HepG2 (cell line): ENCODE results near the gene COMT. TPM values are rescaled to one million over a fixed set of nuclear protein-coding genes. Genes with fewer than 3 reads are reported as not detected.

ENCODE experiments used
- CEBPG ChIP-seq: IDR thresholded peaks from 2 replicates; pipeline ENCODE4 v1.6.1; 2016
- CHD4 ChIP-seq: fragments of 200-600 bp; sonication (generic); IDR thresholded peaks from 2 replicates; pipeline ENCODE4 v1.7.0; 2017; ENCODE audit warnings: mild to moderate bottlenecking, low read length, borderline replicate concordance
- DR1 ChIP-seq: sonication (generic); formaldehyde crosslinking; IDR thresholded peaks from 2 replicates; pipeline ENCODE4 v1.8.0; 2021; ENCODE audit warnings: mild to moderate bottlenecking, missing genetic modification reagents, inconsistent platforms
- FOXJ3 ChIP-seq: sonication (generic); formaldehyde crosslinking; IDR thresholded peaks from 2 replicates; pipeline ENCODE4 v1.4.0; 2020; ENCODE audit warnings: missing genetic modification reagents, mild to moderate bottlenecking, borderline replicate concordance
- GTF3A ChIP-seq: sonication (generic); formaldehyde crosslinking; conservative IDR thresholded peaks from 2 replicates; pipeline ENCODE4 v1.4.0; 2020; ENCODE audit warnings: mild to moderate bottlenecking, missing genetic modification reagents
- NFIB ChIP-seq: sonication (generic); formaldehyde crosslinking; IDR thresholded peaks from 2 replicates; pipeline ENCODE4 v1.9.0; 2021; ENCODE audit warnings: missing genetic modification reagents, mild to moderate bottlenecking, borderline replicate concordance
- REPIN1 ChIP-seq: sonication (generic); formaldehyde crosslinking; IDR thresholded peaks from 2 replicates; pipeline ENCODE4 v1.8.0; 2022; ENCODE audit warnings: missing genetic modification reagents, low read depth, mild to moderate bottlenecking, borderline replicate concordance
- ZMAT3 ChIP-seq: sonication (generic); formaldehyde crosslinking; conservative IDR thresholded peaks from 2 replicates; pipeline ENCODE4 v1.7.0; 2021; ENCODE audit warnings: missing genetic modification reagents
- ZMYM2 ChIP-seq: sonication (generic); formaldehyde crosslinking; IDR thresholded peaks from 2 replicates; pipeline ENCODE4 v1.8.0; 2022; ENCODE audit warnings: mild to moderate bottlenecking, missing genetic modification reagents
- ZNF256 ChIP-seq: sonication (generic); formaldehyde crosslinking; conservative IDR thresholded peaks from 2 replicates; pipeline ENCODE4 v1.4.0; 2020; ENCODE audit warnings: missing genetic modification reagents
- ZNF317 ChIP-seq: sonication (generic); formaldehyde crosslinking; IDR thresholded peaks from 2 replicates; pipeline ENCODE4 v1.5.0; 2020; ENCODE audit warnings: mild to moderate bottlenecking, missing genetic modification reagents
- ZNF382 ChIP-seq: sonication (generic); formaldehyde crosslinking; IDR thresholded peaks from 2 replicates; pipeline ENCODE4 v1.5.0; 2020; ENCODE audit warnings: missing genetic modification reagents, mild to moderate bottlenecking, borderline replicate concordance
- ZNF446 ChIP-seq: sonication (generic); formaldehyde crosslinking; IDR thresholded peaks from 2 replicates; pipeline ENCODE4 v1.5.0; 2020; ENCODE audit warnings: mild to moderate bottlenecking, missing genetic modification reagents
- ZNF672 ChIP-seq: sonication (generic); formaldehyde crosslinking; IDR thresholded peaks from 2 replicates; pipeline ENCODE4 v1.8.1; 2022; ENCODE audit warnings: missing genetic modification reagents
- ZNF709 ChIP-seq: sonication (generic); formaldehyde crosslinking; IDR thresholded peaks from 2 replicates; pipeline ENCODE4 v1.5.0; 2020; ENCODE audit warnings: mild to moderate bottlenecking, missing genetic modification reagents
- polyA plus RNA-seq, 8 experiments: library from polyadenylated mRNA; depleted of rRNA in 3 of 8; stranded (reverse) in 7 of 8; unstranded in 1 of 8; fragments of >200 nt; fragmentation: Illumina TruSeq in 4 of 8; extraction: Trizol in 4 of 8; gene quantifications; 2 replicates each; pipeline versions ENCODE4 v1.2.1 to v1.2.3, GENCODE V29; 2011 to 2016; ENCODE audit warnings: low read depth in 4 of 8, missing spikeins in 1 of 8, mixed read lengths in 1 of 8; ENCODE audit not compliant: insufficient read depth in 1 of 8
- total RNA-seq, 5 experiments: library from RNA; depleted of rRNA; stranded (reverse); fragments of >200 nt; fragmentation: Illumina TruSeq; extraction: Trizol; gene quantifications; 2 replicates each; pipeline ENCODE4 v1.2.3, GENCODE V29; 2016; ENCODE audit warnings: low read depth in 1 of 5
- TF ChIP-seq, protein P1 (sequence below), 2 experiments: sonication (generic) in 1 of 2; formaldehyde crosslinking in 1 of 2; IDR thresholded peaks; 2 replicates each; pipeline versions ENCODE4 v1.6.1 to v1.9.0; 2014 to 2022; ENCODE audit warnings: antibody characterized with exemption in 1 of 2, borderline replicate concordance in 1 of 2, inconsistent platforms in 1 of 2, low read depth in 1 of 2, missing genetic modification reagents in 1 of 2
- TF ChIP-seq, protein P2 (sequence below): sonication (generic); formaldehyde crosslinking; IDR thresholded peaks from 2 replicates; pipeline ENCODE4 v1.5.0; 2020; ENCODE audit warnings: missing genetic modification reagents
- TF ChIP-seq, protein P3 (sequence below): conservative IDR thresholded peaks from 2 replicates; pipeline ENCODE4 v1.6.1; 2018; ENCODE audit warnings: missing genetic modification reagents
- TF ChIP-seq, protein P4 (sequence below): sonication (generic); formaldehyde crosslinking; IDR thresholded peaks from 2 replicates; pipeline ENCODE4 v1.5.1; 2020; ENCODE audit warnings: missing genetic modification reagents, mild to moderate bottlenecking, borderline replicate concordance

Gene COMT
- total and polyA plus RNA-seq, 2 of the 13 experiments (the other 11 are each of a cell fraction or from before 2014, with no cell fraction given), result 156 to 162 TPM

DNA sequence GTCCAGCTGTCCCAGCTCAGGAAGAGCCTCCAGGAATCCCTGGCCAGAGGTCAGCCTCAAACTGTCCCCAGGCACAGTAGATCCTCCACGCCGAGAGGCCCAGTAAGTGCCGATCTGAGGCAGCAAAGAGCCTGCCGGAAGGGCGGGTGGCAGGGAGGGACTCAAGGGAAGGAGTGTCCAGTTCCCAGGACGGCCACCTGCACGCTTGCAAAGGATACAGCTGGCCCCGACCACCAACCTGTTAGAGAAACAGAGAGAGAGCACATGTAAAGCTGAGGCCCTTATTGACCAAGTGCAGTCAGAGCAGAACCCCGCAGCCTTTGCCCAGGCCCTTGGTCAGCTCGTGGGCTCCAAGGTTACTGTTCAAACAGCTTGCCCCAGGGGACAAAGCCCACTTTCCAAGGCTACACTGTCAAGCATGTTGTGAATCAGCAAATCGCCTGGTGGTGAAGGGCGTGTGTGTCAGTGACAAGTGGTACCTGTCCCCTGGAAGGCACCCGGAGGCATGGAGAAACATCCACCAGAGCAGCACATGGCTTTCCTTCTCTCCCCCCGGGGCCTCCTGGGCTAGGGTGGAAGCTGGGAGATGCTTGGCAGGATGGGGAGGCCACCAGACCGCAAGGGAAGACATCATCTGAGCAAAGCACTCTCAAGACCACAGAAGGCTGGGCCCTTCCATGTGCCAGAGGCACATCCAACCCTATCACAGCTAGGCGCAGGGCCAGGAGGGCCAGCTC lies 42.6 kb upstream of the COMT start (continued):
- TF ChIP-seq, protein P1, sequence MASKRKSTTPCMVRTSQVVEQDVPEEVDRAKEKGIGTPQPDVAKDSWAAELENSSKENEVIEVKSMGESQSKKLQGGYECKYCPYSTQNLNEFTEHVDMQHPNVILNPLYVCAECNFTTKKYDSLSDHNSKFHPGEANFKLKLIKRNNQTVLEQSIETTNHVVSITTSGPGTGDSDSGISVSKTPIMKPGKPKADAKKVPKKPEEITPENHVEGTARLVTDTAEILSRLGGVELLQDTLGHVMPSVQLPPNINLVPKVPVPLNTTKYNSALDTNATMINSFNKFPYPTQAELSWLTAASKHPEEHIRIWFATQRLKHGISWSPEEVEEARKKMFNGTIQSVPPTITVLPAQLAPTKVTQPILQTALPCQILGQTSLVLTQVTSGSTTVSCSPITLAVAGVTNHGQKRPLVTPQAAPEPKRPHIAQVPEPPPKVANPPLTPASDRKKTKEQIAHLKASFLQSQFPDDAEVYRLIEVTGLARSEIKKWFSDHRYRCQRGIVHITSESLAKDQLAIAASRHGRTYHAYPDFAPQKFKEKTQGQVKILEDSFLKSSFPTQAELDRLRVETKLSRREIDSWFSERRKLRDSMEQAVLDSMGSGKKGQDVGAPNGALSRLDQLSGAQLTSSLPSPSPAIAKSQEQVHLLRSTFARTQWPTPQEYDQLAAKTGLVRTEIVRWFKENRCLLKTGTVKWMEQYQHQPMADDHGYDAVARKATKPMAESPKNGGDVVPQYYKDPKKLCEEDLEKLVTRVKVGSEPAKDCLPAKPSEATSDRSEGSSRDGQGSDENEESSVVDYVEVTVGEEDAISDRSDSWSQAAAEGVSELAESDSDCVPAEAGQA (IDR thresholded peaks at IDR 0.05; ENCODE audit: low read depth), result no peak
- TF ChIP-seq, protein P1 (CRISPR knock-in tag; IDR thresholded peaks at IDR 0.05; ENCODE audit: borderline replicate concordance), result no peak
- TF ChIP-seq, protein P2, sequence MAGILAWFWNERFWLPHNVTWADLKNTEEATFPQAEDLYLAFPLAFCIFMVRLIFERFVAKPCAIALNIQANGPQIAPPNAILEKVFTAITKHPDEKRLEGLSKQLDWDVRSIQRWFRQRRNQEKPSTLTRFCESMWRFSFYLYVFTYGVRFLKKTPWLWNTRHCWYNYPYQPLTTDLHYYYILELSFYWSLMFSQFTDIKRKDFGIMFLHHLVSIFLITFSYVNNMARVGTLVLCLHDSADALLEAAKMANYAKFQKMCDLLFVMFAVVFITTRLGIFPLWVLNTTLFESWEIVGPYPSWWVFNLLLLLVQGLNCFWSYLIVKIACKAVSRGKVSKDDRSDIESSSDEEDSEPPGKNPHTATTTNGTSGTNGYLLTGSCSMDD, result no peak
- no peak for TF ChIP-seq ZNF672
- TF ChIP-seq REPIN1 (CRISPR knock-in tag), result peak; percentile 72
- no peak for TF ChIP-seq CEBPG (CRISPR knock-in tag)
- no peak for TF ChIP-seq ZNF382 (CRISPR knock-in tag)
- TF ChIP-seq ZMYM2 (CRISPR knock-in tag), result 0 out of 2 replicates have a peak, but pooled peaks have one; percentile 79
- no peak for TF ChIP-seq ZNF256 (CRISPR knock-in tag)
- TF ChIP-seq, protein P3, sequence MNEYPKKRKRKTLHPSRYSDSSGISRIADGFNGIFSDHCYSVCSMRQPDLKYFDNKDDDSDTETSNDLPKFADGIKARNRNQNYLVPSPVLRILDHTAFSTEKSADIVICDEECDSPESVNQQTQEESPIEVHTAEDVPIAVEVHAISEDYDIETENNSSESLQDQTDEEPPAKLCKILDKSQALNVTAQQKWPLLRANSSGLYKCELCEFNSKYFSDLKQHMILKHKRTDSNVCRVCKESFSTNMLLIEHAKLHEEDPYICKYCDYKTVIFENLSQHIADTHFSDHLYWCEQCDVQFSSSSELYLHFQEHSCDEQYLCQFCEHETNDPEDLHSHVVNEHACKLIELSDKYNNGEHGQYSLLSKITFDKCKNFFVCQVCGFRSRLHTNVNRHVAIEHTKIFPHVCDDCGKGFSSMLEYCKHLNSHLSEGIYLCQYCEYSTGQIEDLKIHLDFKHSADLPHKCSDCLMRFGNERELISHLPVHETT (CRISPR knock-in tag), result no peak
- TF ChIP-seq ZNF446 (CRISPR knock-in tag), result no peak
- no peak for TF ChIP-seq ZMAT3 (CRISPR knock-in tag)
- TF ChIP-seq DR1, result no peak
- 0 out of 2 replicates have a peak, but pooled peaks have one; percentile 21 for TF ChIP-seq CHD4
- no peak for TF ChIP-seq NFIB (CRISPR knock-in tag)
- TF ChIP-seq, protein P4, sequence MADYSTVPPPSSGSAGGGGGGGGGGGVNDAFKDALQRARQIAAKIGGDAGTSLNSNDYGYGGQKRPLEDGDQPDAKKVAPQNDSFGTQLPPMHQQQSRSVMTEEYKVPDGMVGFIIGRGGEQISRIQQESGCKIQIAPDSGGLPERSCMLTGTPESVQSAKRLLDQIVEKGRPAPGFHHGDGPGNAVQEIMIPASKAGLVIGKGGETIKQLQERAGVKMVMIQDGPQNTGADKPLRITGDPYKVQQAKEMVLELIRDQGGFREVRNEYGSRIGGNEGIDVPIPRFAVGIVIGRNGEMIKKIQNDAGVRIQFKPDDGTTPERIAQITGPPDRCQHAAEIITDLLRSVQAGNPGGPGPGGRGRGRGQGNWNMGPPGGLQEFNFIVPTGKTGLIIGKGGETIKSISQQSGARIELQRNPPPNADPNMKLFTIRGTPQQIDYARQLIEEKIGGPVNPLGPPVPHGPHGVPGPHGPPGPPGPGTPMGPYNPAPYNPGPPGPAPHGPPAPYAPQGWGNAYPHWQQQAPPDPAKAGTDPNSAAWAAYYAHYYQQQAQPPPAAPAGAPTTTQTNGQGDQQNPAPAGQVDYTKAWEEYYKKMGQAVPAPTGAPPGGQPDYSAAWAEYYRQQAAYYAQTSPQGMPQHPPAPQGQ (CRISPR knock-in tag), result no peak
- no peak for TF ChIP-seq ZNF709
- peak; percentile 39; the same call in 1 of the 2 replicates for TF ChIP-seq FOXJ3
- TF ChIP-seq ZNF317 (CRISPR knock-in tag), result no peak
- TF ChIP-seq GTF3A (CRISPR knock-in tag), result no peak
